SK-N-SH treated with all-trans-retinoic acid at 6 μM for 48 hours (cell line): ENCODE results near the gene SMIM38.

Source experiments
- ATAC-seq: fragments of 200-7000 bp; cut with Tn5 transposase; 3 replicates; pipeline ENCODE4 v1.9.1; 2020; ENCODE audit warnings: mild to moderate bottlenecking, moderate library complexity
- ARNTL ChIP-seq: fragments of 450-650 bp; formaldehyde crosslinking; IDR thresholded peaks from 2 replicates; pipeline ENCODE4 v1.5.0; 2020; ENCODE audit warnings: low read depth, mild to moderate bottlenecking, moderate library complexity, borderline replicate concordance
- BACH2 ChIP-seq: fragments of 250-450 bp; sonication (Bioruptor Pico); IDR thresholded peaks from 2 replicates; pipeline ENCODE4 v1.9.0; 2021; ENCODE audit warnings: mild to moderate bottlenecking, borderline replicate concordance
- CREB5 ChIP-seq: fragments of 250-450 bp; sonication (Bioruptor Pico); IDR thresholded peaks from 2 replicates; pipeline ENCODE4 v1.5.1; 2020; ENCODE audit warnings: low read depth, mild to moderate bottlenecking, moderate library complexity
- CSDC2 ChIP-seq: fragments of 250-450 bp; sonication (Bioruptor Pico); IDR thresholded peaks from 2 replicates; pipeline ENCODE4 v1.5.0; 2020; ENCODE audit warnings: mild to moderate bottlenecking, moderate library complexity
- GLIS3 ChIP-seq: fragments of 250-450 bp; sonication (Bioruptor Pico); IDR thresholded peaks from 2 replicates; pipeline ENCODE4 v1.5.0; 2020; ENCODE audit warnings: mild to moderate bottlenecking, moderate library complexity
- ISL1 ChIP-seq: fragments of 250-450 bp; sonication (Bioruptor Pico); IDR thresholded peaks from 2 replicates; pipeline ENCODE4 v2.1.2; 2022; ENCODE audit warnings: mild to moderate bottlenecking, moderate library complexity
- OSR1 ChIP-seq: fragments of 250-450 bp; sonication (Bioruptor Pico); IDR thresholded peaks from 2 replicates; pipeline ENCODE4 v1.8.0; 2022; ENCODE audit warnings: moderate library complexity, mild to moderate bottlenecking, inconsistent platforms
- PATZ1 ChIP-seq: fragments of 250-450 bp; sonication (Bioruptor Pico); IDR thresholded peaks from 2 replicates; pipeline ENCODE4 v1.8.0; 2020; ENCODE audit warnings: mild to moderate bottlenecking, moderate library complexity, borderline replicate concordance
- POU6F1 ChIP-seq: fragments of 250-450 bp; sonication (Bioruptor Pico); IDR thresholded peaks from 2 replicates; pipeline ENCODE4 v1.8.0; 2021; ENCODE audit warnings: low read depth, mild to moderate bottlenecking, moderate library complexity, borderline replicate concordance
- PPARA ChIP-seq: fragments of 250-450 bp; sonication (Bioruptor Pico); IDR thresholded peaks from 2 replicates; pipeline ENCODE4 v1.5.0; 2020; ENCODE audit warnings: mild to moderate bottlenecking, borderline replicate concordance
- RARB ChIP-seq: fragments of 250-450 bp; sonication (Bioruptor Pico); IDR thresholded peaks from 2 replicates; pipeline ENCODE4 v1.8.0; 2021; ENCODE audit warnings: mild to moderate bottlenecking, moderate library complexity
- SNAI2 ChIP-seq: fragments of 250-450 bp; sonication (Bioruptor Pico); IDR thresholded peaks from 2 replicates; pipeline ENCODE4 v1.5.0; 2020; ENCODE audit warnings: mild to moderate bottlenecking, moderate library complexity
- TCF4 ChIP-seq: fragments of 250-450 bp; sonication (Bioruptor Pico); IDR thresholded peaks from 2 replicates; pipeline ENCODE4 v1.8.0; 2021; ENCODE audit warnings: mild to moderate bottlenecking, moderate library complexity, borderline replicate concordance
- TOX ChIP-seq: fragments of 250-450 bp; sonication (Bioruptor Pico); IDR thresholded peaks from 2 replicates; pipeline ENCODE4 v1.8.0; 2021; ENCODE audit warnings: mild to moderate bottlenecking, moderate library complexity, borderline replicate concordance
- TSHZ2 ChIP-seq: fragments of 250-450 bp; sonication (Bioruptor Pico); IDR thresholded peaks from 2 replicates; pipeline ENCODE4 v1.5.0; 2020; ENCODE audit warnings: mild to moderate bottlenecking, moderate library complexity
- ZC3H10 ChIP-seq: fragments of 250-450 bp; sonication (Bioruptor Pico); IDR thresholded peaks from 2 replicates; pipeline ENCODE4 v1.5.1; 2021; ENCODE audit warnings: mild to moderate bottlenecking, moderate library complexity
- ZFP30 ChIP-seq: fragments of 450-650 bp; formaldehyde crosslinking; IDR thresholded peaks from 2 replicates; pipeline ENCODE4 v1.5.0; 2022; ENCODE audit warnings: mild to moderate bottlenecking, moderate library complexity
- ZNF565 ChIP-seq: fragments of 450-650 bp; formaldehyde crosslinking; conservative IDR thresholded peaks from 2 replicates; pipeline ENCODE4 v1.5.0; 2020; ENCODE audit warnings: low read depth, mild to moderate bottlenecking, moderate library complexity

The SMIM38 gene

GRCh38 chr11:69164824-69165223, 9.1 kb downstream of the SMIM38 start:
- TF ChIP-seq PATZ1 (CRISPR knock-in tag): no peak
- TF ChIP-seq, all 23 proteins: peak for 0
- no peak for ATAC-seq

- ATAC-seq: no peak
- no peak for TF ChIP-seq GLIS3 (CRISPR knock-in tag)
- no peak for TF ChIP-seq BACH2
- no peak for TF ChIP-seq ZNF565 (CRISPR knock-in tag)
- no peak for TF ChIP-seq TSHZ2 (CRISPR knock-in tag)
- TF ChIP-seq PATZ1 (CRISPR knock-in tag): no peak
- no peak for TF ChIP-seq PPARA (CRISPR knock-in tag)
- no peak for TF ChIP-seq ZFP30
- TF ChIP-seq OSR1: no peak
- no peak for TF ChIP-seq TCF4 (CRISPR knock-in tag)
- TF ChIP-seq RARB: no peak
- no peak for TF ChIP-seq ARNTL (CRISPR knock-in tag)
- TF ChIP-seq CSDC2 (CRISPR knock-in tag): no peak
These were observed 10.0 kb downstream of the SMIM38 start for GRCh38 chr11:69165775-69166174.

- TF ChIP-seq CREB5 (CRISPR knock-in tag) (no peak), TOX (CRISPR knock-in tag) (no peak), ZC3H10 (CRISPR knock-in tag) (no peak), POU6F1 (no peak), ZFP30 (no peak), BACH2 (no peak), SNAI2 (no peak), ISL1 (CRISPR knock-in tag) (no peak), TCF4 (CRISPR knock-in tag) (no peak), PATZ1 (CRISPR knock-in tag) (no peak), ARNTL (CRISPR knock-in tag) (no peak)
- ATAC-seq: peak; percentile 99
These were observed 10.7 kb downstream of the SMIM38 start for GRCh38 chr11:69166218-69167115.
